ENCODE results near the gene DHRS7B.
"Not testable (repeated sequence)": the region's sequence is repeated elsewhere in the genome, so short reads cannot be mapped to it uniquely, and the experiment has no call there.

DHRS7B gene

DNA sequence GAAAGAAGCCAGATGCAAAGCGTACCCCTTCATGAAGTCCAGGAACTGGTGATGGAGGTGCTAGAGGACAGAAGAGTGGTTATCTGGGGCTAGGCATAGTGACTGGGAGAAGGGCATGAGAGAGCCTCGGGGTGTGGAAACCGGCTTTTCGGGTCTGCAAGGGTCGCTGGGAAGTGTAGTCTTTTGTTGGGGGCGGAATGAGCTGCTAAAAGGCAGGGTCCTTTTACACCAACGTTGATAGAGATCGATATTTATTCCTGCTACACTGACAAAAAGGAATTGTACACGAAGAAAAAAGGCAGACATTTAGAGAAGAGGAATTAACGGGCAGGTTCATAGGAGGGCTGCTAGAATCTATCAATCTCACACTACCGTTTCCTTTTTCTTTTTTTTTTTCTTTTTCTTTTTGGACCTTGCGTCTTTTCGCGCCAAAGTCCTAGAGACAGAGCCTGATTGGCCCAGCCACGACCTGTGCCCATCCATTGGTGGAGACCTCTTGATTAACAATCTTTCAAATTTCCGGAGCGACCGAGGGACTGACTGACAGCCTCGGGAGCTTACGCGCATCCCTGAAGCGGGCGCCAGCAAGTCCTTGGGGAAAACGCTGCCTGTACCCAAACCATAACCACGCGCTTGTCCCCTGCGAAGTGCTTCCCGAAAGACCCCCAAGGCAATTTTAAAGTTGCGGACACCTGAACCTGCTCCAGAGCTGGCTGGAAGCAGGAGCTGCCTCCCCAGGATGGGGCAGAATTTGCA is 27.7 kb upstream of the DHRS7B start:
- FAIRE-seq (no peak), DNase-seq (ENCODE audit: insufficient read length, low spot score) (peak; percentile 77)
- TF ChIP-seq, protein P1, sequence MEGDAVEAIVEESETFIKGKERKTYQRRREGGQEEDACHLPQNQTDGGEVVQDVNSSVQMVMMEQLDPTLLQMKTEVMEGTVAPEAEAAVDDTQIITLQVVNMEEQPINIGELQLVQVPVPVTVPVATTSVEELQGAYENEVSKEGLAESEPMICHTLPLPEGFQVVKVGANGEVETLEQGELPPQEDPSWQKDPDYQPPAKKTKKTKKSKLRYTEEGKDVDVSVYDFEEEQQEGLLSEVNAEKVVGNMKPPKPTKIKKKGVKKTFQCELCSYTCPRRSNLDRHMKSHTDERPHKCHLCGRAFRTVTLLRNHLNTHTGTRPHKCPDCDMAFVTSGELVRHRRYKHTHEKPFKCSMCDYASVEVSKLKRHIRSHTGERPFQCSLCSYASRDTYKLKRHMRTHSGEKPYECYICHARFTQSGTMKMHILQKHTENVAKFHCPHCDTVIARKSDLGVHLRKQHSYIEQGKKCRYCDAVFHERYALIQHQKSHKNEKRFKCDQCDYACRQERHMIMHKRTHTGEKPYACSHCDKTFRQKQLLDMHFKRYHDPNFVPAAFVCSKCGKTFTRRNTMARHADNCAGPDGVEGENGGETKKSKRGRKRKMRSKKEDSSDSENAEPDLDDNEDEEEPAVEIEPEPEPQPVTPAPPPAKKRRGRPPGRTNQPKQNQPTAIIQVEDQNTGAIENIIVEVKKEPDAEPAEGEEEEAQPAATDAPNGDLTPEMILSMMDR (IDR thresholded peaks at IDR 0.05; ENCODE audit: insufficient read depth, missing control alignments) = no peak

DNA sequence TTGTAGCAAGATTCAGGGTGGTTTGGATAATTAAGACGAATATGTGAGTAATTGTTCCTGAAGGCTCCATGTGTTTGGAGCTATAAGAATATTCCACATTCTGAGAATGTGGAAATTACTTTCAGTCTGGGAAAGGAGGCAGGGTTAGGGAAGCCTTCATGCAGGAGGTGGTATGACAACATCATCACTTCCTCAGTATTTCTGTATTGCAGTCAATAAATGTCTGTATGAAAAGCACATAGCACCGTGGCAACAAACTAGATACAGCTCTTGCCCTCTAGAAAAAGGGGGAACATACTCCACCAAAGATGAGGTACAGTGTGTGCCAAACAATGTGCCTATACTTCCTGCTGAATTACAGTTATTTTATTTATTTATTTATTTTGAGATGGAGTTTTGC is 26.1 kb upstream of the DHRS7B start:
- no peak for FAIRE-seq

DNA sequence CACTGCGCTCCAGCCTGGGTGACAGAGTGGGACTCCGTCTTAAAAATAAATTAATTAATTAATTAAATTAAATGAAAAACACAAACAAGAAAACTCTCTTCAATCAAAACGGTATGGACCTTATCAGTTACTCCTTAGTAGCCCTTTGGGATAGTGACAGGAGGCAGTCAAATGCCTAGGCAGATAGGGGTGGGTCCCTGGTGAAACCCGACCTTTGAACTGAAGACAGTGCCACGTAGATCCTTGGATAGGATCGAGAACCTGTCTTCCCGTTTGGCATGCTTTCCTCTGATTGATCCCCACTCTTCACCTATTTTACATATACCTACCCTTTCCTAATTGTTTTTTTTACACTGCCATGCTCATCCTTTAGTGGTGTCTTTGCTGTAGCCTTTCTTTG is 22.2 kb upstream of the DHRS7B start:
- TF ChIP-seq, protein P1 (IDR thresholded peaks at IDR 0.05; ENCODE audit: insufficient read depth, missing control alignments) = no peak
- DNase-seq (ENCODE audit: insufficient read length, low spot score) (no peak), FAIRE-seq (no peak)

More for the DNA sequence above, 26.1 kb upstream of the DHRS7B start:
- TF ChIP-seq, protein P1 (IDR thresholded peaks at IDR 0.05; ENCODE audit: insufficient read depth, missing control alignments) = no peak
- no peak for DNase-seq (ENCODE audit: insufficient read length, low spot score)

DNA sequence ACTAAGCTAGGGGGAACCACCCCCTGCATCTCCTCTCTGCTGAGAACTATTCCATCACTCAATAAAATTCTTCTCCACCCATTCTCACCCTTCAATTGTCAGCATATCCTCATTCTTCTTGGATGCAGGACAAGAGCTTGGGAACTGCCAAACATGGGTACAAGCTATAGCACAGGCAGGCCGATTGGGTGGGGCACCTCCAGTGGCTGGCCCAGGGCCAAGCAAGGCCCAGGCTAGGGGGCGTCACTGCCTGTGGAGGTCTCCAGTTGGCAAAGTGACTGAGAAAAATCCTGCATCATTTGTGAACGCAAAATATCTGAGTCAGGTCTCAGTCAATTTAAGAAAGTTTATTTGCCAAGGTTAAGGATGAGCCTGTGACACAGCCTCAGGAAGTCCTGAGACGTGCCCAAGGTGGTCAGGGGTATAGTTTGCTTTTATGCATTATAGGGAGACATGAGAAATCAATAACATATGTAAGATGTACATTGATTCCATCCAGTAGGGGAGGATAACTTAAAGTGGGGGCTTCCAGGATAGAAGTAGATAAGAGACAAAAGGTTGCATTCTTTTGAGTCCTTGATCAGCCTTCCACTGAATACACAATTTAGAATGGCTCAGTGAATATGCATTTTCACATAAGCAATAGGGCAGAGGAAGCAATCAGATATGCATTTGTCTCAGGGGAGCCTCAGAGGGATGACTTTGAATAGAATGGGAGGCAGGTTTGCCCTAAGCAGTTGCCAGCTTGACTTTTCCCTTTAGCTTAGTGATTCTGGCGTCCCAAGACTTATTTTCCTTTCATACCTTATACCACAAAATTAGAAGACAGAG is 21.5 kb upstream of the DHRS7B start:
- no peak for FAIRE-seq

DNA sequence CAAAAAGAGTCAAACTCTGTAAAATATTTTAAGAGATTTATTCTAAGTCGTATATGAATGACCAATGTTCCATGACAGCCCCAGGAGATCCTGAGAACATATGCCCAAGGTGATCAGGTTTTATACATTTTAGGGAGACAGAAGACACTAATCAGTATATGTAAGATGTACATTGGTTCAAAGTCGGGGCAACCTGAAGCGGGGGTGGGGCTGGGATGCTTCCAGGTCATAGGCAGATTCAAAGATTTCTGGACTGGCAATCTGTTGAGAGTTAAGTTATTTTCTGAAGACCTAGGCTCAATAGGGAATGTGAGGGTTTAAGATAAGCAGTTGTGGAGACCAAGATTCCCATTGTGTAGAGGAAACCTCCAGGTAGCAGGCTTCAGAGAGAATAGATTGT is 20.4 kb upstream of the DHRS7B start:
- no peak for DNase-seq (ENCODE audit: insufficient read length, low spot score)
- FAIRE-seq = no peak
- TF ChIP-seq, protein P1 (IDR thresholded peaks at IDR 0.05; ENCODE audit: insufficient read depth, missing control alignments) = no peak

More for the DNA sequence above, 21.5 kb upstream of the DHRS7B start:
- TF ChIP-seq, protein P1 (IDR thresholded peaks at IDR 0.05; ENCODE audit: insufficient read depth, missing control alignments) = no peak
- DNase-seq (ENCODE audit: insufficient read length, low spot score) = no peak

DNA sequence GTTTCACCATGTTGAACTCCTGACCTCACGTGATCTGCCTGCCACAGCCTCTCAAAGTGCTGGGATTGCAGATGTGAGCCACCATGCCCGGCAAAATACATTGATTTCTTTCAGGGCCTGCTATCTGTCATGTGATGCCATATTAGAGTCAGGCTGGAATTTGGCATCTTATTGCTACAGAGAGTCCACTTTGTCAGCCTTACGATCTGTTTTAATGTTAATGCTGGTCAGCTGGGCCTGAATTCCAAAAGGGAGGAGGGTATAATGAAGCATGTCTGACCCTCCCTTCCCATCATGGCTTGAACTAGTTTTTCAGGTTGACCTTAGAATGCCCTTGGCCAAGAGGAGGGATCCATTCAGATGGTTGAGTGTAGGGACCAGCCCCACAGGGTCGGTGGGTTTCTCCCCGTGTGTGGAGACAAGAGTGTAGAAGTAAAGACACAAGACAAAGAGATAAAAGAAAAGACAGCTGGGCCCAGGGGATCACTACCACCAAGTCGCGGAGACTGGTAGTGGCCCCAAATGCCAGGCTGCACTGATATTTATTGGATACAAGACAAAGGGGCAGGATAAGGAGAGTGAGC is 19.6 kb upstream of the DHRS7B start:
- FAIRE-seq = not testable (repeated sequence)

DNA sequence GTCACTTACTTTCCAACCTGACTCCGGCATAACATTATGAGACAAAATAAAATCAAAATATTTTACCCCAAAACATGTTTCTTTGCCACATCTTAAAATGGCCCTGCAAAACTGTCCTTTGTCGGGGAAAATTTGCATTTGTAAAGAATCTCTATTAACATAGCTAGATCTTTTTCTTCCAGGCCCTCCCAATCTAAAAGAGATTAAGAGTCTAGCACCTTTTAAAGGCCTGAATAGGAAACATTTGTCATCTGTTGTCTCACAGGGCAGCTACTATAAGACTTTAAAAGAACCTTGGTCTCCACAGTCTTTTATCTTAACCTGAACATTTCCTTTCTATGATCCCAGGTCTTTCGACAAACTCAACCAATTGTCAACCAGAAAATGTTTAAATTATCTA is 18.1 kb upstream of the DHRS7B start:
- FAIRE-seq = no peak
- TF ChIP-seq, protein P1 (IDR thresholded peaks at IDR 0.05; ENCODE audit: insufficient read depth, missing control alignments) = no peak
- DNase-seq (ENCODE audit: insufficient read length, low spot score) = no peak

More for the DNA sequence above, 19.6 kb upstream of the DHRS7B start:
- not testable (repeated sequence) for DNase-seq (ENCODE audit: insufficient read length, low spot score)

Data from D721Med (cell line).